ENCODE data around the gene CLTA. TPM values are rescaled to one million over a fixed set of nuclear protein-coding genes. Genes with fewer than 3 reads are reported as not detected.

Gene CLTA
- polyA plus RNA-seq, 1 experiment = 364 TPM

DNA sequence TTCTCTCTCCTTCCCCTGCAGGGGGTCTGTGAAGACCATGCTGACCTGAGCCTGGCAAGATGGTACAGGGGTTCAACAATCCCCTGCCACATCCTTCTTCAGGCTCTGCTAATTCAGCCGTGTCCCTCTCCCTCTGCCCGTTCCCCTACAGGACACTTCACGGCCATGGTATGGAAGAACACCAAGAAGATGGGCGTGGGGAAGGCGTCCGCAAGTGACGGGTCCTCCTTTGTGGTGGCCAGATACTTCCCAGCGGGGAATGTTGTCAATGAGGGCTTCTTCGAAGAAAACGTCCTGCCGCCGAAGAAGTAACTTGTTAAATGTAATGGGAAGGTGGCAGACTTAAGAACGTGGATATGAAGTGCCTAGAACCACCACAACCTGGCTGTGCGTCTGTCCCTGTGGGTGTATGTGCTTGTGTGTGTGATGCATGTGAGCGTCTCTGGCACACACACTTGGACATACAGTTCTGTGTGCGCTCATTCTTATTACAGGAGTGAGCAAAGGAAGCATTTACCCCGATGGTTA lies 28.4 kb upstream of the CLTA start:
- no peak overlapping the region for H3K27ac ChIP-seq (ENCODE audit: low read depth, low read length)
- H3K9me3 ChIP-seq (ENCODE audit: control insufficient read depth, insufficient read depth, low read length) = no peaks in the 10 kb centered on the region; the same call in 1 of the 2 replicates
- ChIA-PET CTCF (interaction anchor here (0.8 to 3.3 kb wide), 3 partner anchors 13 to 280 kb away, joined by 3 to 11 read pairs (median 8); no protein-coding TSS in a partner anchor), POLR2A (interaction anchor here (2.7 kb wide), 1 partner anchor 28 kb away, joined by 7 read pairs; the partner anchor contains the start of gene CLTA)
- H3K27me3 ChIP-seq (ENCODE audit: control insufficient read depth, insufficient read depth, low read length) = no peaks in the 10 kb centered on the region
- TF ChIP-seq, protein P1, sequence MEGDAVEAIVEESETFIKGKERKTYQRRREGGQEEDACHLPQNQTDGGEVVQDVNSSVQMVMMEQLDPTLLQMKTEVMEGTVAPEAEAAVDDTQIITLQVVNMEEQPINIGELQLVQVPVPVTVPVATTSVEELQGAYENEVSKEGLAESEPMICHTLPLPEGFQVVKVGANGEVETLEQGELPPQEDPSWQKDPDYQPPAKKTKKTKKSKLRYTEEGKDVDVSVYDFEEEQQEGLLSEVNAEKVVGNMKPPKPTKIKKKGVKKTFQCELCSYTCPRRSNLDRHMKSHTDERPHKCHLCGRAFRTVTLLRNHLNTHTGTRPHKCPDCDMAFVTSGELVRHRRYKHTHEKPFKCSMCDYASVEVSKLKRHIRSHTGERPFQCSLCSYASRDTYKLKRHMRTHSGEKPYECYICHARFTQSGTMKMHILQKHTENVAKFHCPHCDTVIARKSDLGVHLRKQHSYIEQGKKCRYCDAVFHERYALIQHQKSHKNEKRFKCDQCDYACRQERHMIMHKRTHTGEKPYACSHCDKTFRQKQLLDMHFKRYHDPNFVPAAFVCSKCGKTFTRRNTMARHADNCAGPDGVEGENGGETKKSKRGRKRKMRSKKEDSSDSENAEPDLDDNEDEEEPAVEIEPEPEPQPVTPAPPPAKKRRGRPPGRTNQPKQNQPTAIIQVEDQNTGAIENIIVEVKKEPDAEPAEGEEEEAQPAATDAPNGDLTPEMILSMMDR (IDR thresholded peaks at IDR 0.05; ENCODE audit: low read depth, low read length) = no peak
- no peak for DNase-seq (ENCODE audit: low read depth, low spot score)
- H3K4me3 ChIP-seq (ENCODE audit: low read depth, low read length) = no peak overlapping the region

DNA sequence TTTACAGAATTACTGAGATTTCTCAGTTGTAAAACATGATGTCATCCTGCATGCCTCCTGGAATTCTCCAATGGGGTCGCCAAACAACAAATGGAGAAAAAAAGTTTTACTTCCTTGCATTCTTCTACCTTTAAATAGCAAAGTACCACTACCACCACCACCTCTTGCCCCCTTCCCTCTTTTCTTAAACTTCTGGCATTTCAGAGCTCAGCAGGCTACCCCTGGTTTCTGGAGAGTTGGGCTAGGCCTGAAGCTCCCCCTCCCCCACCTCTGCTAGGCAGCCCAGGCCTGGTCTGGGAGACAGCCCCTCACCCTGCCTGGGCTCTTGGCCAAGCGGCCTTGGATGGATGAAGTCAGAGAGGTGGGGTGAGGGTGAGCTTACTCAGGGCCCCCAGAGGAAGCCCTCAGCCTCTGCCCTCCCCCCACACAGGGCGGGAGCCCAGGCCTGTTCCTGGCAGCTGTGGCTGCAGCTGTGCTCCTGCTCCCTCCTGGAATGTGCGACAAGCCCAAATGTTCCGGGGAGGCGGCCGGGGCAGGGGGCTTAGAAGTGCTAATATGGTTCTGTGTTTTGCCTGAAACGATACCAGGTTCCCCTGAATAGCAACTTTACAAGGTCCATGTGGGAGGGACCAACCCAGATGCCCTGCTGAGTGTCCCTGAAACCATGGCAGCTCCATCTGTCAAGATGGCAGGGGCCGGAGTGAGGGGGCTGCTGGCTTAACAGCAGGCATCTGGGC lies 27.5 kb upstream of the CLTA start:
- H3K4me3 ChIP-seq (ENCODE audit: low read depth, low read length) = no peak overlapping the region
- ChIA-PET CTCF (interaction anchor here (0.8 to 3.3 kb wide), 7 partner anchors 14 to 281 kb away, joined by 3 to 11 read pairs (median 6); partner anchors contain the start of gene CLTA), POLR2A (interaction anchor here (0.6 to 2.7 kb wide), 8 partner anchors 8 to 125 kb away, joined by 3 to 7 read pairs (median 4); partner anchors contain the start of gene CLTA)
- TF ChIP-seq, protein P1 (IDR thresholded peaks at IDR 0.05; ENCODE audit: low read depth, low read length) = no peak
- no peaks in the 10 kb centered on the region; the same call in 1 of the 2 replicates for H3K9me3 ChIP-seq (ENCODE audit: control insufficient read depth, insufficient read depth, low read length)
- peak overlapping the region; percentile 84 for H3K27ac ChIP-seq (ENCODE audit: low read depth, low read length)
- no peak for DNase-seq (ENCODE audit: low read depth, low spot score)
- no peaks in the 10 kb centered on the region for H3K27me3 ChIP-seq (ENCODE audit: control insufficient read depth, insufficient read depth, low read length)

DNA sequence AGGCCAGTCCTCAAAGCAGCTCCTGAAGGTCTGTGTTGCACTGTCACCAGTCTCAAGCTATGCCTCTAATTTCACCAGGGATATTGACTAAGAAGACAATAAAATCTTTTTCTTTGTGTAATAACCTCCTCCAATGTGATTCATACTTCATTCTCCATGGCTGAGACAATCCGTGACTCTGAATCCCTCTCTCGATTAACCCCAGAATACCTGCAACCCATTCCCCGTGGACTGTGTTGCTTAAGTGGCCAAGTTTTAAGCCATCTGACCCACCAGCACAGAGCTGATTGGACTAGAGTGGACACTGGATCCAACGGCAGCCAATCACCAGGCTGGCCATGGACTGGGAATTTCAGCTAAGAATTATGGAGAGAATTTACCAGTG lies 26.9 kb upstream of the CLTA start:
- POLR2A ChIA-PET = interaction anchor here (0.6 to 2.7 kb wide), 8 partner anchors 9 to 125 kb away, joined by 3 to 7 read pairs (median 4); partner anchors contain the start of gene CLTA
- CTCF ChIA-PET = interaction anchor here (0.9 to 3.3 kb wide), 8 partner anchors 15 to 218 kb away, joined by 4 to 18 read pairs (median 6); partner anchors contain the start of gene CLTA
- no peak for DNase-seq (ENCODE audit: low read depth, low spot score)
- no peak overlapping the region for H3K4me3 ChIP-seq (ENCODE audit: low read depth, low read length)
- H3K27me3 ChIP-seq (ENCODE audit: control insufficient read depth, insufficient read depth, low read length) = no peaks in the 10 kb centered on the region
- TF ChIP-seq, protein P1 (IDR thresholded peaks at IDR 0.05; ENCODE audit: low read depth, low read length) = no peak
- H3K9me3 ChIP-seq (ENCODE audit: control insufficient read depth, insufficient read depth, low read length) = no peaks in the 10 kb centered on the region; the same call in 1 of the 2 replicates
- peak overlapping the region; percentile 84 for H3K27ac ChIP-seq (ENCODE audit: low read depth, low read length)

DNA sequence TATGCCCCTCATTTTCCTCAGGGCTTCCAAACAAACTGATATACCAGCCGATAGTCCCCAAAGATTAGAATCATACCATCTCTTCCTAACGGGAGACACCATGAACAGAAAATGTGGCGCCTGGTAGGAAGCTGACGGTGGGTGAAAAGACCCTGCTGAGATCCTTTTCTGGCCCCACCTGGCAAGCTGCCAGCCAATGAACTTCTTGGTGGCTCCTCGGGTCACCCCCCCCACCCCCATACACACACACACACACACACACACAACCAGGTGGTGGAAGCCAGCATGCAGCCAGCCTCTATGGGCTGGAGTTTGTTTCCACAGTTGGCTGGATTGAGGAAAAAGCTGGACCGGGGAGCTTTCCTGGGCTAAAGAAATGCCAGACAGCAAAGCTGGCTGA lies 26.3 kb upstream of the CLTA start:
- Histone ChIP-seq H3K9me3 (ENCODE audit: control insufficient read depth, insufficient read depth, low read length) (no peaks in the 10 kb centered on the region; the same call in 1 of the 2 replicates), H3K27me3 (ENCODE audit: control insufficient read depth, insufficient read depth, low read length) (no peaks in the 10 kb centered on the region), H3K27ac (ENCODE audit: low read depth, low read length) (no peak overlapping the region), H3K4me3 (ENCODE audit: low read depth, low read length) (no peak overlapping the region)
- ChIA-PET POLR2A (interaction anchor here (0.8 to 2.7 kb wide), 4 partner anchors 9 to 26 kb away, joined by 3 to 7 read pairs (median 4); partner anchors contain the start of gene CLTA), CTCF (interaction anchor here (0.9 to 3.3 kb wide), 9 partner anchors 10 to 219 kb away, joined by 3 to 18 read pairs (median 6); partner anchors contain the start of gene CLTA)
- TF ChIP-seq, protein P1 (IDR thresholded peaks at IDR 0.05; ENCODE audit: low read depth, low read length) = no peak
- DNase-seq (ENCODE audit: low read depth, low spot score) = no peak

Measured in AG04450 (cell line).